Esophagus (tissue), 2 donors: ENCODE results near the gene SDC4. TPM values are rescaled to one million over a fixed set of nuclear protein-coding genes. Genes with fewer than 3 reads are reported as not detected.

ENCODE experiments used
- H3K27ac ChIP-seq, 2 donors: one replicate each; pipeline ENCODE4 v1.5.1; 2013; ENCODE audit warnings: low read depth in 2 of 2, mild to moderate bottlenecking in 2 of 2, inconsistent platforms in 1 of 2, low read length in 1 of 2, moderate library complexity in 1 of 2
- H3K27me3 ChIP-seq, 2 donors: one replicate each; pipeline ENCODE4 v1.6.1; 2013; ENCODE audit warnings: low read length in 2 of 2, control low read depth in 1 of 2, mild to moderate bottlenecking in 1 of 2; ENCODE audit not compliant: insufficient read depth in 2 of 2, control insufficient read depth in 1 of 2
- H3K36me3 ChIP-seq, 2 donors: one replicate each; pipeline ENCODE4 v1.6.1; 2013; ENCODE audit warnings: low read length in 1 of 2; ENCODE audit not compliant: control insufficient read depth in 2 of 2, insufficient read depth in 2 of 2
- H3K4me1 ChIP-seq, 2 donors: one replicate each; pipeline ENCODE4 v1.6.1; 2013; ENCODE audit warnings: low read length in 1 of 2; ENCODE audit not compliant: control insufficient read depth in 2 of 2, insufficient read depth in 2 of 2
- H3K4me3 ChIP-seq, 2 donors: one replicate each; pipeline ENCODE4 v1.5.1; 2013; ENCODE audit warnings: low read length in 2 of 2, mild to moderate bottlenecking in 2 of 2, low read depth in 1 of 2, moderate library complexity in 1 of 2
- H3K9me3 ChIP-seq, 2 donors: one replicate each; pipeline ENCODE4 v1.6.1; 2013; ENCODE audit warnings: mild to moderate bottlenecking in 2 of 2, low read depth in 1 of 2, low read length in 1 of 2, moderate library complexity in 1 of 2; ENCODE audit not compliant: control insufficient read depth in 2 of 2, insufficient read depth in 1 of 2
- WGBS, 2 donors: extraction: QIAGEN DNeasy Blood & Tissue Kit; methylation state at CpG; one replicate each; pipeline ENCODE4 v1.1.7; 2013; 5-methylcytosine and 5-hydroxymethylcytosine counted together
- polyA plus RNA-seq, 2 donors: library from polyadenylated mRNA; stranded (reverse); fragments of 200-250 nt; gene quantifications; one replicate each; pipeline ENCODE4 v1.2.3, GENCODE V29; 2013
- donor health status: healthy with polysubstance abuse.
- donor health status: Bipolar disorder and iron deficiency.

SDC4 gene
- polyA plus RNA-seq, 2 donors, result 49.4 to 64.6 TPM

- H3K27ac ChIP-seq, result no peak overlapping the region
- no peaks in the 10 kb centered on the region for H3K9me3 ChIP-seq
- no peak overlapping the region for H3K4me3 ChIP-seq
- WGBS, 2 donors, result 87% methylated on average over 1 of the region's 1 CpG
- H3K27me3 ChIP-seq, result no peaks in the 10 kb centered on the region
- H3K36me3 ChIP-seq, result peaks cover 10 to 19% of the 10 kb centered on the region in 2 donors
- H3K4me1 ChIP-seq, result no peaks in the 10 kb centered on the region
Observed at GRCh38 chr20:45366192-45366591, 18.0 kb upstream of the SDC4 start.

- Histone ChIP-seq H3K9me3 (no peaks in the 10 kb centered on the region), H3K36me3 (peaks cover 10 to 19% of the 10 kb centered on the region in 2 donors), H3K4me1 (no peaks in the 10 kb centered on the region), H3K27me3 (no peaks in the 10 kb centered on the region), H3K27ac (no peak overlapping the region), H3K4me3 (no peak overlapping the region)
- 83 to 93% methylated on average over 5 of the region's 5 CpGs for whole genome bisulfite sequencing, 2 donors
Observed at GRCh38 chr20:45365444-45365970, 17.3 kb upstream of the SDC4 start.

GRCh38 chr20:45363611-45364492 lies 15.6 kb upstream of the SDC4 start:
- Histone ChIP-seq H3K4me3 (peak overlapping the region; percentile 71 to 79), H3K27ac (peak overlapping the region; percentile 98), H3K36me3 (peaks cover 10 to 19% of the 10 kb centered on the region in 2 donors), H3K4me1 (no peaks in the 10 kb centered on the region), H3K27me3 (no peaks in the 10 kb centered on the region), H3K9me3 (no peaks in the 10 kb centered on the region)
- 18 to 20% methylated on average over 23 of the region's 23 CpGs for WGBS, 2 donors

GRCh38 chr20:45362804-45363610 lies 14.8 kb upstream of the SDC4 start, which contains the start of gene SYS1:
Gene SYS1 (plus strand): TSS chr20:45363156. CDS start chr20:45363532, 376 bp downstream.
- H3K36me3 ChIP-seq, result peaks cover 10 to 19% of the 10 kb centered on the region in 2 donors
- 0 to 1% methylated on average over 55 of the region's 55 CpGs for WGBS, 2 donors
- H3K9me3 ChIP-seq, result no peaks in the 10 kb centered on the region
- no peaks in the 10 kb centered on the region for H3K27me3 ChIP-seq
- H3K27ac ChIP-seq, result peak within 1 kb of the TSS; percentile 98
- peaks cover 0 to 4% of the 10 kb centered on the region in 2 donors for H3K4me1 ChIP-seq
- peak within 1 kb of the TSS; percentile 71 to 79 for H3K4me3 ChIP-seq

DNA sequence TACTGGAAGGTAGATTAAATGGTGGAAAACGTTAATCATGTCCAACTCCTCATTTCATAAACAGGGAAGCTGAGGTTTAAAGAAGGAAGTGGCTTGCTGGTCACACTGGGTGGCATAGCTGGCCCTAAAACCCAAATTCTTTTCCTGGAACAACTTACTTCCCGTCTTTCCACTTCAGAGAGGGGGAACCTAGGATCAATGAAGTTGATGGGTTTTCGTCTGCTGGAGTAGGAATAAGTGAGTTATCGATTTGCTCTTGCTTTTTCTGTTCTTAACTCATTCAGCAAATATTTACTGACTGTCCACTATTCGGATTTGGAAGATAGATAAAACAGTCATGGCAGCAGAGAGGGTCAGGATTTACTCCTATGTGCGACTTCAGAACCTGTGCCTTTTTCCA lies 13.6 kb upstream of the SDC4 start:
- H3K4me1 ChIP-seq, result peaks cover 0 to 7% of the 10 kb centered on the region in 2 donors
- no peak overlapping the region for H3K27ac ChIP-seq
- no peaks in the 10 kb centered on the region for H3K9me3 ChIP-seq
- H3K27me3 ChIP-seq, result no peaks in the 10 kb centered on the region
- no peak overlapping the region for H3K4me3 ChIP-seq
- WGBS, 2 donors, result 55 to 75% methylated on average over 6 of the region's 6 CpGs
- peaks cover 2 to 11% of the 10 kb centered on the region in 2 donors for H3K36me3 ChIP-seq

DNA sequence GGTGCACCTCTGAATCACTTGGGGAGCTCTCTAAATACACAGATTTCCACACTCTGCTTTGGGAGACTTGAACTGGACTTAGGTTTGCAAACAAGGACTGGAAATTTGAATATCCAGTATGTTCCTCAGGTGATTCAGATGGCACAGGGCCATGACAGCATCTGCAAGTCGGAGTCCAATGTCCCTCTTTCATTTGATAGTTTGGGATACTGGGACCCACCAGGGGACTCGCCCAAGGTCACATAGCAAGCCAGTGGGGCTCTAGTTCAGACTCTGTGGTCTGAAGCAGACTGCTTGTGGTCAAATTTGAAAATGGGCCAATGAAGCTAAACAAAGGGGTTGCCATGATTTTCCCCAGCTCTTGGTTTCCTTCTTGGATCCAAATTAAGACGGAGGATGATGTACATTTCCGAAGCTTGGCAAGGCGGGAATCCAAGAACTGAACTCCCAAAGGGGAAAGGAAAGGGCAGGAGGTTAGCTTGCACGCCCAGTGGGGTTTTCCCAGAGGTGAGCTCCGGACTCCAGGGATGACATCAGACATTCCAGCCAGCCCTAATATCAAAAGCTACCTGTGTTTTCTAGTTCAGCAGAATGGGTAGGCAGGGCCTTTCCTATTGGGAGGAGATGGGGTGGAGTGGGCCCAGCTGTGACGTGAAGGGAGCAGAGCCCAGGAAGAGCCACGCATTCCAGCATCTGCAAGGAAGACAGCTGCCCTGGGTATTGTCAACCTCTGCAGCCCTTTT lies 11.4 kb upstream of the SDC4 start:
- Histone ChIP-seq H3K27me3 (no peaks in the 10 kb centered on the region), H3K4me1 (peaks cover 0 to 7% of the 10 kb centered on the region in 2 donors), H3K27ac (peak overlapping the region in 1 of 2 donors; percentile 19), H3K36me3 (no peaks in the 10 kb centered on the region), H3K4me3 (no peak overlapping the region), H3K9me3 (no peaks in the 10 kb centered on the region)
- 44 to 49% methylated on average over 9 of the region's 9 CpGs for WGBS, 2 donors

DNA sequence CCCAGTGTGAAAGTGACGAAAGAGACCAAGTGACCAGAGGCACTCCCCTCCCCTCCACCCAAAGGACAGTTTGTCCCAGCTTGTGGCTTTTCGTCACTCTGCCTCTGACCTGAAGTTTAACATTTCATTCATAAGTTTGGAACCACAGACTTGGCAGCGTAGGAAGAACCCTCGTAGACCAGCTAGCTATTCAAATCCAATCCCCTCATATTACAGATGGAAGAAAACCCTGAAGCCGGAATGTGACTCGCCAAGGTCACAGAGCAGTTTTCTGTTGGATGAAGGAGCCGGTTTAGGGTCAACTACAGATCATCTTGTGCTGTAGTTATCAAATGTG lies 10.8 kb upstream of the SDC4 start:
- Histone ChIP-seq H3K4me1 (peaks cover 0 to 7% of the 10 kb centered on the region in 2 donors), H3K36me3 (no peaks in the 10 kb centered on the region), H3K4me3 (no peak overlapping the region), H3K27me3 (no peaks in the 10 kb centered on the region), H3K27ac (peak overlapping the region; percentile 19 to 33), H3K9me3 (no peaks in the 10 kb centered on the region)
- 77 to 78% methylated on average over 7 of the region's 7 CpGs for WGBS, 2 donors

- no peaks in the 10 kb centered on the region for H3K36me3 ChIP-seq
- peaks cover 0 to 7% of the 10 kb centered on the region in 2 donors for H3K4me1 ChIP-seq
- no peaks in the 10 kb centered on the region for H3K27me3 ChIP-seq
- no peak overlapping the region for H3K4me3 ChIP-seq
- peak overlapping the region; percentile 33 to 85 for H3K27ac ChIP-seq
- H3K9me3 ChIP-seq, result no peaks in the 10 kb centered on the region
- WGBS, 2 donors, result 32 to 42% methylated on average over 10 of the region's 10 CpGs
Observed at GRCh38 chr20:45358282-45359068, 10.3 kb upstream of the SDC4 start.
